GM23248 (cell line): ENCODE data around the gene FBP1.

Source experiments
- EZH2 ChIP-seq: fragments of 200-600 bp; sonication (generic); IDR thresholded peaks from 2 replicates; pipeline ENCODE4 v1.6.1; 2018; ENCODE audit warnings: antibody characterized with exemption, mild to moderate bottlenecking; ENCODE audit not compliant: insufficient read depth, poor library complexity, severe bottlenecking
- EZH2phosphoT487 ChIP-seq: fragments of 200-600 bp; sonication (generic); IDR thresholded peaks from 2 replicates; pipeline ENCODE4 v1.6.1; 2018; ENCODE audit warnings: antibody characterized with exemption, moderate library complexity, mild to moderate bottlenecking, low read depth; ENCODE audit not compliant: insufficient read depth

DNA sequence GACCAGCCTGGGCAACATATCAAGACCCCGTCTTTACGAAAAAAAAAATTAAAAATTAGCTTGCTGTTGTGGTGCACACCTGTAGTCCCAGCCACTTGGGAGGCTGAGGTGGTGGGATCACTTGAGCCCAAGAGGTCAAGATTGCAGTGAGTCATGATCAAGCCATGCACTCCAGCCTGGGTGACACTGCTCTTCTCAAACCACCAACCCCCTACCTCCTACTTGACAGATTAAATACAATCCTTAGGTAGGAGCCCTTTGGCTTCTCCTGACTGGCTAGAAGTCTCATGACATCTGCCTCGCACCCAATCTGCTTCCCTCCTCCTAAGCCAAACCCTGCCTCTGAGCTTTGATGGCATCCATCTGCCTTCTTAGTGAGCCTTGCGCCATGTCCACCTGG, 11.6 kb upstream of the FBP1 start:
- TF ChIP-seq EZH2phosphoT487 (no peak), EZH2 (no peak)
